HG02884 (cell line): ENCODE measurements around the gene KDM2B.

Experiments used
- ATAC-seq: cut with Tn5 transposase; IDR thresholded peaks from one replicate; pipeline ENCODE4 v1.9.1; 2021; ENCODE audit warnings: mild to moderate bottlenecking, moderate library complexity; ENCODE audit not compliant: unreplicated experiment

The KDM2B gene

GRCh38 chr12:121440768-121441167 is 140.1 kb downstream of the KDM2B start:
- no peak for ATAC-seq

- no peak for ATAC-seq
These were observed 141.1 kb downstream of the KDM2B start for GRCh38 chr12:121439715-121440114.

GRCh38 chr12:121438905-121439304 is 141.9 kb downstream of the KDM2B start:
- no peak for ATAC-seq

GRCh38 chr12:121436706-121437105 is 144.1 kb downstream of the KDM2B start:
- no peak for ATAC-seq

GRCh38 chr12:121432740-121433480 is 147.9 kb downstream of the KDM2B start:
- ATAC-seq, result no peak

- ATAC-seq, result no peak
These were observed 149.9 kb downstream of the KDM2B start for GRCh38 chr12:121430833-121431415.

- ATAC-seq, result no peak
These were observed 151.9 kb downstream of the KDM2B start for GRCh38 chr12:121428883-121429282.

GRCh38 chr12:121427556-121428050 is 153.2 kb downstream of the KDM2B start:
- no peak for ATAC-seq

GRCh38 chr12:121424624-121424975 is 156.2 kb downstream of the KDM2B start:
- no peak for ATAC-seq

GRCh38 chr12:121423682-121424623 is 156.9 kb downstream of the KDM2B start:
- no peak for ATAC-seq

GRCh38 chr12:121423253-121423652 is 157.6 kb downstream of the KDM2B start:
- no peak for ATAC-seq

GRCh38 chr12:121420109-121420508 is 160.7 kb downstream of the KDM2B start:
- no peak for ATAC-seq

- no peak for ATAC-seq
These were observed 163.0 kb downstream of the KDM2B start for GRCh38 chr12:121417847-121418246.

GRCh38 chr12:121413917-121414316 is 166.9 kb downstream of the KDM2B start:
- no peak for ATAC-seq

- no peak for ATAC-seq
These were observed 175.6 kb downstream of the KDM2B start for GRCh38 chr12:121405211-121405610.

GRCh38 chr12:121404734-121405133 is 176.1 kb downstream of the KDM2B start:
- no peak for ATAC-seq

- no peak for ATAC-seq
These were observed 177.1 kb downstream of the KDM2B start for GRCh38 chr12:121403721-121404120.

GRCh38 chr12:121400332-121401139 is 180.3 kb downstream of the KDM2B start:
- ATAC-seq, result peak; percentile 42

GRCh38 chr12:121399391-121400331 is 181.2 kb downstream of the KDM2B start, which contains the start of gene RNF34:
Gene RNF34, plus strand, starts transcription at chr12:121400118. Its CDS starts 95 bp downstream, at chr12:121400213.
- peak; percentile 90 for ATAC-seq
